Spleen (tissue), 3 donors: ENCODE results near the gene CD9.

ENCODE experiments used
- POLR2A ChIP-seq, 3 donors: fragments of 450-650 bp; IDR thresholded peaks; one replicate each; pipeline ENCODE4 v1.5.1; 2017; ENCODE audit warnings: antibody characterized with exemption in 3 of 3, mild to moderate bottlenecking in 1 of 3
- POLR2AphosphoS5 ChIP-seq, 3 donors: sonication (generic); formaldehyde crosslinking; IDR thresholded peaks; one replicate each; pipeline ENCODE4 v1.5.1; 2017; ENCODE audit warnings: antibody characterized with exemption in 3 of 3

GRCh38 chr12:6265038-6265405 is 64.8 kb downstream of the CD9 start:
- TF ChIP-seq POLR2A (IDR thresholded peaks at IDR 0.05) = no peak
- no peak for TF ChIP-seq POLR2AphosphoS5 (IDR thresholded peaks at IDR 0.05)
